ENCODE data around the gene HLCS.

HLCS gene

GRCh38 chr21:36864974-36865373 is 101.5 kb downstream of the HLCS start:
- H3K27ac ChIP-seq (ENCODE audit: low read length), result no peak overlapping the region
- H3K4me3 ChIP-seq (ENCODE audit: low read length), result no peak overlapping the region
- H3K4me2 ChIP-seq (ENCODE audit: low read length), result no peak overlapping the region
- no peak overlapping the region for H2AFZ ChIP-seq (ENCODE audit: low read depth, low read length)
- no peaks in the 10 kb centered on the region for H3K36me3 ChIP-seq (replicated peaks; ENCODE audit: low read depth, low read length)
- H3K9me3 ChIP-seq (ENCODE audit: insufficient read depth, low read length), result no peaks in the 10 kb centered on the region
- TF ChIP-seq CTCF (IDR thresholded peaks at IDR 0.05; ENCODE audit: low read depth, low read length) (no peak), EZH2phosphoT487 (IDR thresholded peaks at IDR 0.05; ENCODE audit: low read depth) (no peak)
- peaks cover 15% of the 10 kb centered on the region for H3K4me1 ChIP-seq (ENCODE audit: low read length)
- no peaks in the 10 kb centered on the region for H3K79me2 ChIP-seq (ENCODE audit: low read length)
- H4K20me1 ChIP-seq (ENCODE audit: insufficient read depth, low read length), result no peaks in the 10 kb centered on the region
- H3K9ac ChIP-seq (ENCODE audit: low read length), result no peak overlapping the region
- no peaks in the 10 kb centered on the region for H3K27me3 ChIP-seq (ENCODE audit: low read depth, low read length)

GRCh38 chr21:36863260-36863659 is 103.2 kb downstream of the HLCS start:
- H3K36me3 ChIP-seq (replicated peaks; ENCODE audit: low read depth, low read length), result no peaks in the 10 kb centered on the region
- no peaks in the 10 kb centered on the region for H3K27me3 ChIP-seq (ENCODE audit: low read depth, low read length)
- peaks cover 17% of the 10 kb centered on the region for H3K4me1 ChIP-seq (ENCODE audit: low read length)
- no peak overlapping the region for H3K4me3 ChIP-seq (ENCODE audit: low read length)
- no peak overlapping the region for H2AFZ ChIP-seq (ENCODE audit: low read depth, low read length)
- H3K9me3 ChIP-seq (ENCODE audit: insufficient read depth, low read length), result no peaks in the 10 kb centered on the region
- no peak overlapping the region for H3K4me2 ChIP-seq (ENCODE audit: low read length)
- no peaks in the 10 kb centered on the region for H3K79me2 ChIP-seq (ENCODE audit: low read length)
- no peak for TF ChIP-seq CTCF (IDR thresholded peaks at IDR 0.05; ENCODE audit: low read depth, low read length)
- TF ChIP-seq EZH2phosphoT487 (IDR thresholded peaks at IDR 0.05; ENCODE audit: low read depth), result no peak
- H3K9ac ChIP-seq (ENCODE audit: low read length), result no peak overlapping the region
- H3K27ac ChIP-seq (ENCODE audit: low read length), result no peak overlapping the region
- no peaks in the 10 kb centered on the region for H4K20me1 ChIP-seq (ENCODE audit: insufficient read depth, low read length)

- no peak overlapping the region for H3K4me2 ChIP-seq (ENCODE audit: low read length)
- TF ChIP-seq EZH2phosphoT487 (IDR thresholded peaks at IDR 0.05; ENCODE audit: low read depth) (no peak), CTCF (IDR thresholded peaks at IDR 0.05; ENCODE audit: low read depth, low read length) (no peak)
Measured at GRCh38 chr21:36861595-36862323, 104.7 kb downstream of the HLCS start.

GRCh38 chr21:36860736-36861594 is 105.5 kb downstream of the HLCS start:
- Histone ChIP-seq H4K20me1 (ENCODE audit: insufficient read depth, low read length) (no peaks in the 10 kb centered on the region), H2AFZ (ENCODE audit: low read depth, low read length) (no peak overlapping the region)
- TF ChIP-seq CTCF (IDR thresholded peaks at IDR 0.05; ENCODE audit: low read depth, low read length) (no peak), EZH2phosphoT487 (IDR thresholded peaks at IDR 0.05; ENCODE audit: low read depth) (no peak)

More at GRCh38 chr21:36861595-36862323, 104.7 kb downstream of the HLCS start:
- H3K4me1 ChIP-seq (ENCODE audit: low read length), result peaks cover 18% of the 10 kb centered on the region
- no peak overlapping the region for H3K4me3 ChIP-seq (ENCODE audit: low read length)
- H3K9me3 ChIP-seq (ENCODE audit: insufficient read depth, low read length), result no peaks in the 10 kb centered on the region
- H4K20me1 ChIP-seq (ENCODE audit: insufficient read depth, low read length), result no peaks in the 10 kb centered on the region
- H2AFZ ChIP-seq (ENCODE audit: low read depth, low read length), result no peak overlapping the region
- no peaks in the 10 kb centered on the region for H3K79me2 ChIP-seq (ENCODE audit: low read length)
- no peaks in the 10 kb centered on the region for H3K36me3 ChIP-seq (replicated peaks; ENCODE audit: low read depth, low read length)
- H3K27me3 ChIP-seq (ENCODE audit: low read depth, low read length), result no peaks in the 10 kb centered on the region
- no peak overlapping the region for H3K27ac ChIP-seq (ENCODE audit: low read length)
- no peak overlapping the region for H3K9ac ChIP-seq (ENCODE audit: low read length)

More at GRCh38 chr21:36860736-36861594, 105.5 kb downstream of the HLCS start:
- Histone ChIP-seq H3K4me1 (ENCODE audit: low read length) (peaks cover 18% of the 10 kb centered on the region), H3K9me3 (ENCODE audit: insufficient read depth, low read length) (no peaks in the 10 kb centered on the region), H3K9ac (ENCODE audit: low read length) (no peak overlapping the region), H3K27me3 (ENCODE audit: low read depth, low read length) (no peaks in the 10 kb centered on the region), H3K36me3 (replicated peaks; ENCODE audit: low read depth, low read length) (no peaks in the 10 kb centered on the region), H3K4me2 (ENCODE audit: low read length) (no peak overlapping the region), H3K27ac (ENCODE audit: low read length) (no peak overlapping the region), H3K4me3 (ENCODE audit: low read length) (no peak overlapping the region), H3K79me2 (ENCODE audit: low read length) (no peaks in the 10 kb centered on the region)

Measured in OCI-LY3 (cell line).